Suppressor macrophage (primary cell): Measurements from ENCODE around the gene NLK.
"Not testable (repeated sequence)": the region's sequence is repeated elsewhere in the genome, so short reads cannot be mapped to it uniquely, and the experiment has no call there.

Experiments
- DNase-seq, 4 experiments: peaks; one replicate each; pipeline ENCODE4 v3.0.0-alpha.2; 2020 to 2022

The NLK gene

DNA sequence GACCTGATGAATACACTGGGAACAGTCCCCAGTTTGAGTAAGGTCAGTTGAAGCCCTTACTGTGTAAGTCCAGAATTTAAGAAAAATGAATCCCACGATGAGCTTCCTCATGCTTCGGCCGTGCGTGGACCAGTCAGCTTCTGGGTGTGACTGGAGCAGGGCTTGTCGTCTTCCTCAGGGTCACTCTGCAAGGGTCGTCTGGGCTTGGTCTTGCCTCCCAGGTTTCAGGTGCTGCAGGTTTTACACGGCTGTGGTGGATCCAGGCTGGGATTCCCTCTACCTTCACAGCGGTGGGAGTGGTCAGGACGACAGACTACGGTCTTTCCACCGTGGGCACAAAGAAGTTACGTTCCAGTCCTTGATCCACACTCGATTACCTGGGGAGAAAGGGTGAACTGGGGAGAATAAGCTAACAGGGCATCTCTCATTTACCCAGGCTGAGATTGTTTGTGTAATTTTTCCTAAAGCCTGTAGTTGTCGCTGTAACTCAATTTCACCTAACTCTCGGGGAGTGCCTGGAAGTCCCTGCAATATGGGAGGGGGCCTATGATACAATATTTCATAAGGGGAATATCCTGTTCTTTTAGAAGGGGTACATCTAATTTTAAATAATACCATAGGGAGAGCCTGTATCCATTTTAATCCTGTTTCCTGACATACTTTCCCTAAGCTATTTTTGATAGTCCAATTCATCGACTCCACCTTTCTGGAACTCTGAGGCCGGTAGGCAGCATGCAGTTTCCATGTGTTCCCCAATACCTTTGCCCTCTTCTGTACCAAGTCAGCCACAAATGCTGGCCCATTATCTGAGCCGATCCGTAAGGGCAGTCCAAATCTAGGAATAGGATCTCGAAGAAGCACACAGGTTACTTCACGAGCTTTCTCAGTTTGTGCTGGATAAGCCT, 190.7 kb downstream of the NLK start:
- peak in 1 of 4 experiments; percentile 27 for DNase-seq

DNA sequence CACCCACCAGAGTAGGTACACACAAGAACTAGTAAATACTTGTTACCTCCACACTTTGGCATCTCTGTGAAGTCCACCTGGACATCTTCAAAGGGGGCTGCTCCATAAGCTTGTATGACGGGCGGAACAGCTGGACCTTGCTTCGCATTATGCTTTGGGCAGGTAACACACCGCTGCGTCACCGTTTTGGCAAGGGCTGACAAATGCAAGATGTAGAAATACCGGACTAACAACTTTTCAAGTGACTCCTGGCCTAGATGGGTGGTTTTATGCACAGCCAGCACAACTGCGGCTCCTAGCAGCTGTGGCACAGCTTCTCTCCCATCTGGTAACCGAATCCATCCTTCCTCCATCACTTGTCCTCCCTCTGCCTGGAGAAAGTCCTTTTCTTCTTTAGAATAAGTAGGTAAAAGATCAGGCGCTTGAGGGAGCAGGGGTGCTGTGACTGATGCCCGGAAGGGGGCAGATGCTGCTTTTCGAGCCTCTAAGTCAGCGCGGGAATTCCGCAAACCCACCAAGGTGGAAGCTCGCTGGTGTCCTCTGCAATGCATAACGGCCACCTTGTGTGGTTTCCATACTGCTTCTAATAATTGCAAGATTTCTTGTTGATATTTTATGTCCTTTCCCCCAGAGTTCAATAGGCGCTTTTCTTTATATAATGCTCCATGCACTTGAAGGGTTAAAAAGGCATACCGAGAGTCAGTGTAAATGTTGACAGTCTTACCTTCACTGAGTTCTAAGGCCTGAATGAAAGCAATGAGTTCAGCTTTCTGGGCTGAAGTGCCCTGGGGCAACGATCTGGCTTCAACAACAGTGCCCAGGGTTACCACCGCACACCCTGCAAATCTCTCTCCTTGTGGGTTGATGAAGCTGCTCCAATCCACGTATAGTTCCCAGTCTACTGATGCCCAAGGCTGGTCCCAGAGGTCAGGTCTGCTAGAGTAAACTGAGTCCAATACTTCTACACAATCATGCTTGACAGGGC, 191.7 kb downstream of the NLK start:
- DNase-seq: not testable (repeated sequence)

DNA sequence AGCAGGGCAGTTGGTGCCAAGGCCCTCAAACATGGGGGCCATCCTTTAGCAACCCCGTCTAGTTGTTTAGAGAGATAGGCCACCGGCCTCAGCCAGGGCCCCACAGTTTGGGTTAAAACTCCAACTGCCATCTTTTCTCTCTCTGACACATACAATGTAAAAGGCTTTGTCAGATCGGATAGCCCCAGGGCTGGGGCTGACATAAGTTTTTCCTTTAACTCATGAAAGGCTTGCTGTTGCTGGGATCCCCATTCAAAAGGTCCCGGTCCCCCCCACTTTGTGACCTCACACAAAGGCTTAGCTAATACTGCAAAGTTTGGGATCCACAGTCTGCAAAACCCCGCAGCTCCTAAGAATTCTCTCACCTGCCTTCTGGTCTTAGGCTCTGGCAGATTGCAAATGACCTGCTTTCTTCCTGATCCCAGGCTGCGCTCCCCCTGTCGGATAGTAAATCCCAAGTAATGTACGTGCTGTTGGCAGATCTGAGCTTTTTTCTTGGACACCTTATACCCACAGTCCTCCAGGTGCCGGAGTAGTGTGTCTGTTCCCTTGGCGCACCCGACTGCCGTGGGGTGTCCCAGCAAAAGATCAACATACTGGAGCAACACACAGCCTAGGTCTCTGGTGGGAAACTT, 192.7 kb downstream of the NLK start:
- not testable (repeated sequence) for DNase-seq

DNA sequence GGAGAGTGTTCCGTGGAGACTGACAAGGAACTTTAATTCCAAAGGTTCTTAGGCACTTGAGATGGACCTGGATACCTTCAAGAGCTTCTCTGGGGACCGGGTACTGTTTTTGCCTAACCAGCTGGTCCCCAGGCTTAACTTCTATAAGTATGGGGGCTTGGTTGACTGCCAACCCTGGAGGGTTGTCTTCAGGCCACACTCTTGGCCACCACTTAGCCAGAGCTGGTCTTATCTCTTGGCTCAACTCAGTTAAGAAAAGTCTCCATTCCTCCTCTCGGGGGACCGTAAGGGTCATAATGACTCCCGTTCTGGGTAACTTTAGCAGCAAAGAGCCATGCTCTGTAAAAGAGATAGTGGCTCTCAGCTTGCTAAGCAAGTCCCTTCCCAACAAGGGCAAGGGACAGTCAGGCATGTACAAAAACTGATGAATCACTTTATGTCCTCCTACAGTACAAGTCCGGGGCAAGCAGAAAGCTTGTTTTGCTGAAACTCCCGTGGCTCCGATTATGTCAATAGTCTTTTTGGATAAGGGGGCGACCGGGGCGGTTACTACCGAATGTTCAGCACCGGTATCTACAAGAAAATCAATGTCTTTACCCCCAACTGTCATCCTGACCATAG, 193.7 kb downstream of the NLK start:
- DNase-seq: not testable (repeated sequence)

DNA sequence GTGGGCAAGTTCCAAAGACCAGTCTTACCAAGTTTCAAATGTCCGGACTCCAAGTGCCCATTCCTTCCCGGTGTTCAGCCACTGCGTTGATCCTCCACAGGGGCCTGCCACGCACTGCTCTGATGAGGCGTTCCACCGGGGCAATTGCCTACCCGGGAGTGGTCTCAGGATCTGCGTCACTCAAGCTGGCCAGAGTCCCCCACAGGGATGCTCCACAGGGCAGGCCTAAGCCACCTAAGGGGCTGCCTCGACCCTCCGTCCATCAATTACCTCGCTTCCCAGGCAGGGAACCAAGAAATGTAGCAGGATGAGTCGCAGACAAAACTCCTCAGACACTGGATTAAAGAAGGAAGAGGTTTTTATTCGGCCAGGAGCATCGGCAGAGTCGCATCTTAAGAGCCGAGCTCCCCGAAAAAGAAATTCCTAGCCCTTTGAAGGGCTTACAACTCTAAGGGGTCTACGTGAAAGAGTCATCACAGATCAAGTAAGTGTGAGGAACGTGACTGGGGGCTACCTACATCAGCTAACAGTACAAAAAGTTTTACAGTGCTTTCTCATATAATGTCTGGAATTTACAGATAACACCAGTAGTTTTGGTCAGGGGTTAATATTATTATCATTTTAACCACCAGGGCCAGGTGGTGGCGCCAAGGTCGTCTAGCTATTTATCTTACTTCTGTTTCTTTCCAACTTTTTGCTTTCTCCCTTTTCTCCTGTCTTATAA, 196.2 kb downstream of the NLK start:
- not testable (repeated sequence) for DNase-seq

DNA sequence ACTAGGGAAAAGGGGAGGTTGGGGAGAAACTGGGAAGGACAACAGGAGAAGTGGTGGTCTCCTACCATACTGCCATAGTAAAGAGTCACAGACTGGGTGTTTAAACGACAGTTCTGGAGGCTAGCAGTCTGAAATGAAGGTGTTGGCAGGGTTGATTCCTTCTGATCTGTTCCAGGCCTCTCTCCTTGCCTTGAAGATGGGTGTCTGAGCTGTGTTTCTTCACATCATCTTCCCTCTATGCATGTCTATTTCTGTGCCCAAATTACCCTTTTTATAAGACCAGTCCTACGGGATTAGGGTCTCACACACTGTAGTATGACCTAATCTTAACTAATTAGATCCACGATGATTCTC, 196.8 kb downstream of the NLK start:
- DNase-seq: no peak

DNA sequence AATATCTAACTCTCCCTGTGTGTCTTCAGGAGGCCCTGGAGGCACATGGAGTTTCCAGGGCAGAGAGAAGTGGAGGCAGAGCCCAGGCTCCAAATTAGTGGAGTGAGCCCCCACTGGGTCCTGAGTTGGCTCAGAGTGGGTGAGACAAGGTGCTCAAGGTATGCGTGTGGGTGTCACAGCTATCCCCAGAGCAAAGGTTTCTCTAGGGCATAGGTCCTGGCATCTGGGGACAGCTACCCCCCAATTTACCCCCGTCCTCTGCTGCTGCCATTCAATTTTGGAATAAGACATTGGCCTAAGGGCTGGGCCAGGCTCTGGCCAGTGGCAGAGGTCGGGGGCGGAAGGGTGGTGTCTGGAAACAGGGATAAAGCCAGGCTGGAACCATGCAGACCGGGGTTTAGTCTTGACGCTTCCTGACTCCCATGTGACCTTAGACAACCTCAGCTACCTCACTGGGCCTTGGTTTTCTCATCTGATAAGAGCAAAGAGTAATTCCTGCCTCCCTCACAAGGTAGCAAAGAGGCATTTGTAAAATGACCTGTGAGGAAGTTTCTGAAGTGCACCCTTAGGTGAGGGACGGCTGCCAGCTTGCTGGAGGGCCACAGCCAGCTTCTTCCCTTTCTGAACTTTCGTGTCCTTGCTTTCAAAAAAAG, 198.3 kb downstream of the NLK start:
- DNase-seq: no peak

DNA sequence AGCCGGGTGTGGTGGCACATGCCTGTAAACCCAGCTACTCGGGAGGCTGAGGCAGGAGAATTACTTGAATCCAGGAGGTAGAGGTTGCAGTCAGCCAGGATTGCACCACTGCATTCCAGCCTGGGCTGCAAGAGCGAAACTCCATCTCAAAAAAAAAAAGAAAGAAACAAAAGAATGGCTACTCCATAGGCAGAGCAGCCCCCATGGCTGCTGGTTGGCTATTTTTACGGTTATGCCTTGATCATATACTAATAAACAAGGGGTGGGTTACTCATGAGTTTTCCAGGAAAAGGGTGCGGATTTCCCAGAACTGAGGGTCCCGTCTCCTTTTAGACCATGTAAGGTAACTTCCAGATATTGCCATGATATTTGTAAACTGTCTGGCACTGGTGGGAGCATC, 200.3 kb downstream of the NLK start:
- DNase-seq: no peak

DNA sequence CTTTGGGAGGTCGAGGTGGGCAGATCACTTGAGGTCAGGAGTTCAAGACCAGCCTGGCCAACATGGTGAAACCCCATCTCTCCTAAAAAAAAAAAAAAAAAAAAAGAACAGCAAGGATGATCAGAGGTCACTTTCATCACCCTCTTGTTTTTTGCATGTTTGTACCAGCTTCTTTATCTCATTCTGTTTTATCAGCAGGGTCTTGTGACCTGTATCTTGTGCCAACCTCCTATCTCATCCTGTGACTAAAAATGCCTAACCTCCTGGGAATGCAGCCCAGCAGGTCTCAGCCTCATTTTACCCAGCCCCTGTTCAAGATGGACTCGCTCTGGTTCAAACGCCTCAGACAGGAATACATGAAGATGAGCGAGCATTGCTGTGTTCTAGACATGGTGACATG, 200.8 kb downstream of the NLK start:
- not testable (repeated sequence) for DNase-seq

DNA sequence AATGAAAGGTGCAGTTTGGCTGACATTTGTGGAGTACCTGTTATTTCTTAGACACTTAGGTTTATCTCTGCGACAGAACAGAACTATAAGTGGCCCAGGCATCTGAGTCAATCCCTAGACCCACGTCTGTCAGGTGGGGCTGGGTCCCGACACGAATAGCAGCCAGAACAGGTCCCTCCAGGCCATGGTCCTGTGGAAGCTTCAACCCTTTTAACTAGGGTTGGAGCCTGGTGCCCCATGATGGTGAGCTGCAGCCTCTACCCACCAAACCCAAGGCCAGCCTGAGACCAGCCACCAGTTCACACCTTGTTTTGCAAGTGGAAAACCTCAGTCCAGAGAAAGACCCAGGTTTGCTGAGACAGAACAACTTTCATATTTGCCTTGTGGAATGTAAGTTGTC, 202.0 kb downstream of the NLK start:
- no peak for DNase-seq
